GM19351 (cell line): ENCODE results near the gene KIF16B.
A peak's percentile ranks its signal among the peaks of the same experiment; 100 is the strongest.
"Not testable (repeated sequence)": the region's sequence is repeated elsewhere in the genome, so short reads cannot be mapped to it uniquely, and the experiment has no call there.

Experiments
- ATAC-seq: cut with Tn5 transposase; IDR thresholded peaks from one replicate; pipeline ENCODE4 v1.9.1; 2021; ENCODE audit warnings: mild to moderate bottlenecking, moderate library complexity; ENCODE audit not compliant: unreplicated experiment

The KIF16B gene

DNA sequence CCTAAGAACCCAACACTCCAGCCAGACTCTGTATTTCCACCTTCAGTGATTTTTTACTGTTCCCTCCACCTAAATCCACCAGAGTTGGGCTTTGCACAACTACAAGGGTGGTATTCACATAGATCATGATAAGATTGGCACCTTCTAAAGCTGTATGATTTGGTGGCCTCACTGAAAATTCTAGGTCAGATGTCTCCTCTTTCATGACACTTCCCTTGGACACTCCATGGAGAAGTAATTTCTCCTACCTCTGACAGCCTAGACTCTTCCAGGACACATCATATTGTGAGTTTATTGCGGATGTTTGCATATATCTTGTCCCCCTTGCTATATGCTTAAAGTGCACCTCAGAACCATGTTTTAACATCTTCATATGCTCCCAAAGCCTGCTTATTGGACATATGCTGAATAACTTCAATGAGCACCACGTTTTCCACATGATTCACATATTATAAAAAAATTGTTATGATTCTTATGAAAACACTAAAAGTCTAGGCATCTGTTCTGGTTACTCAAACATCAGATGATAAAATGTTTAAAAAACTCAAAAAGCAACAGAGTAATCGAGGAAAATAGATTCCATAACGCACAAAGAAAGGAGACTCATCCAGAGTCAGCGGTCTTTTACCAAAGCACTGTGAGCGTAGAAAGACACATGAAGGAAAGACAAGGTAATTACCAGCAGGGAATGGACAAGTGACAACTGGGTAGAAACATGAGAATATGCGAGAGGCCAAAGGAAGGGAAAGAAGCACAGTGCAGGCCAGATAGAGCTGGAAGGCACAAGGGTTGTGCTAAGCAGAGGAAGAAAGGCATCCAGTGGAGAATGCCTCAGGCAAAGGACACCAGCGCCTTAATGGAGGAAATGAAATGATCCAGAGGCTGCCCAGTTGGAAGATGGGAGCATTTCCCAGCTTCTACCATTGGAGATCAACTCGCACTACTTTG lies 46.5 kb downstream of the KIF16B start:
- no peak for ATAC-seq

- not testable (repeated sequence) for ATAC-seq
Observed at GRCh38 chr20:16522651-16523050, 50.6 kb downstream of the KIF16B start.

GRCh38 chr20:16520154-16520553 lies 53.1 kb downstream of the KIF16B start:
- no peak for ATAC-seq

DNA sequence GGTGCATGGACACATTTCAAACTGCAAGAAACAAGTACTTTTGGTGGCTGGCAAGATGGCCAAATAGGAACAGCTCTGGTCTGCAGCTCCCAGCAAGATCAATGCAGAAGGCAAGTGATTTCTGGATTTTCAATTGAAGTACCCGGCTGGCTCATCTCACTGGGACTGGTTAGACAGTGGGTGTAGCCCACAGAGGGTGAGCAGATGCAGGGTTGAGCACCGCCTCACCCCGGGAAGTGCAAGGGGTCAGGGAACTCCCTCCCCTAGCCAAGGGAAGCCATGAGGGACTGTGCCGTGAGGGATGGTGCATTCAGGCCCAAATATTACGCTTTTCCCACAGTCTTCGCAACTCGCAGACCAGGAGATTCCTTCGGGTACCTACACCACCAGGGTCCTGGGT lies 53.6 kb downstream of the KIF16B start:
- ATAC-seq, result not testable (repeated sequence)

DNA sequence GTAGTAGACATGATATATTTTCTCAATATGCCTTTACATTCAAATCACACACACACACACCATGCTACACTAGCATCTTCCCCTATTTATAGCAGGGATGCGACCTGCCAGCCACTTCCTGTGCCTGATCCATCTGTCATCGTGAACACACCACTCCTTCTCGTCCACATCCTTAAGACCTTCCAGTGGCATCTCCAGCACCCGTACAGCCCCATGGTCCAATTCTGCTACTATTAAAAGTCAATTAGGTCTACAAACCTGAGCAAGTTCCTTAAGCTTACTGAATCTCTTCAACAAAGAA lies 54.5 kb downstream of the KIF16B start:
- no peak for ATAC-seq

DNA sequence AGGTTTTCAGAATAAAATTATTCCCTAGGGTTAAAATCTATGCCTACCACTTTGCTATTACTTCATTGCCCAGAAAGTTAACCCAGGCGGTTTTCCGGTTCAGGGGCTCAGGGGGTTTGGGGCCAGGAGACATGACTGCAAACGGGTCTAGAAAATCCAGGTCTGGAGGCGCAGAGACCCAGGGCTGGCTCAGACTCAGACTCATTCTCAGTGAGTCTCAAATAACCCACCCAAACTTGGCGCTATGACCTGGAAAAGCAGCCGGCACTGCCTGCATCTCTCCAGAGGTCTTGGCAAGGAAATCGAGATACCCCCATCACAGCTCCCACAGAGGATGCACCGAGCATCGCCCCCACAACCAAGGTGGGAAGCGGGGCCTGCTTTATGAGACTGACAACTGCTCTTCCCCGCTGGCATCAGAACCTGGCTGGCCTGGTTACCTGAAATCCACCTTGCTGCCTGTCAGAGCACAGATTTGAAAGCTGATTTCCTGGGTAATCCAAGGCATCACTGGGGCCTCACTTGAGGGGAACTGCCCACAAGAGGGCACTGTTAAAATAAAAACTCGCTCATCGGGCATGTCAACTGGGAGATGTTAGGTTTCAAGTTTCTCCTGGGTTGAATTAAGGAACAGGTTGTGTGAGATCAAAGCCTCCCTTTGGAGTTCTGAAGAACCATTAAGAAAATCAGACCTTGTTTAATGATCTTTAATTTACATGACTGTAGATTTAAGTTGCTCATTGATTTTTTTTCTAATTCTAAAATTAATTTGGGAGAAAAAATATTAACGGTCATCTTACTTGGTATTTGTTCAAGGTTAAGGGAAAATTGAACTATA lies 55.1 kb downstream of the KIF16B start:
- ATAC-seq, result peak; percentile 59

DNA sequence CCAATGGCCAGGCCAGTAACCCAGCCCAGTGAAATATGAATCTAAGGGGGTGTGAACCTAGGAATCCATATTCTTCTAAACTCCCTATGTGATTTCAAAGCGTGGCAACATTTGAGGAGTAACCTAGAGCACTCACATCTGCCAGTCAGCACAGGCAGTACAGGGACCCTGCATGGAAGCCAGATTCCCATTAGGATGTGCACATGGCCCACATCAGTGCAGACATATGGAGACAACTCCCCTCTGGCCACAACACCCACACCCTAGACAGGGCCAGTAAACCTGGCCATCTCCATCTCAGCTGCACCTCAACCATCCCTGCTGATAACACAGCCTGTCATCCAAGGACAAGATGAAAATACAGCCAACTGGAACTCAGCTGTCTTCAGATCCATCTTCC lies 56.5 kb downstream of the KIF16B start:
- no peak for ATAC-seq

DNA sequence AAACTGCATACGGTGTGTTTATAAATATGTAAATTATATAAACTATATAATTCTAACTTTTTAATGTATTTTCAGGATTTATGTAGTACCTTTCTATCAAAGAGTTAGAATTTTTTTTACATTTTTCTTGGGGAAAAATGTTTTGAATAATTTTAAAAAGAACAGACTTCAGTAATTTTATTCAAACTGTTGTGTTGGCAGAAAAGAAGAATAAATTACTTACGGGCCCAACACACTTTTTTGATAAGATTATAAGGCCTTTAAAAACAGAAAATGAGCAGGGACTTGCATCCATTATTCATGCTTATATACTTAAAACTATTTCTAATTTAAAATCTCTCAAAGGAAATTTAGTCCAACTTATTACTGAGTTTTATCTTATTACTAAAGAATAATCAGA lies 58.2 kb downstream of the KIF16B start:
- no peak for ATAC-seq

- no peak for ATAC-seq
Observed at GRCh38 chr20:16514140-16514539, 59.1 kb downstream of the KIF16B start.

GRCh38 chr20:16505894-16506293 lies 67.4 kb downstream of the KIF16B start:
- ATAC-seq, result no peak

DNA sequence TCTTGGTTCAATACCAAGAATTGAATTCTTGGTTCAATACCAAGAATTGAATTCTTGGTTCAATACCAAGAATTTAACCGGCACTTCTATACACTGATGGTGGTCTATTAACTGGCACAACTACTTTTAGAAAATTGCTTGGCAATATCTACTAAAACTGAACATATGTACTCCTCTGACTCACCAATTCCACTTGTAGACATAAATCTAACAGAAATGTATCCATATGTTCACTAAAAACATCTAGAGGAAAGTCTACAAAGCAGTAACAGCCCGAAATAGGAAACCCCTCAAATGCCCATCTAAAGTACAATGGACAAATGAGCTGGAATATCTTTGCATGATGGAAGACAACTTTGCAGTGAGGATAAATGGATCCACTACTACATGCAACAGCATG lies 71.9 kb downstream of the KIF16B start:
- no peak for ATAC-seq

- no peak for ATAC-seq
Observed at GRCh38 chr20:16500197-16500596, 73.1 kb downstream of the KIF16B start.

- ATAC-seq, result no peak
Observed at GRCh38 chr20:16498526-16499253, 74.6 kb downstream of the KIF16B start.

- no peak for ATAC-seq
Observed at GRCh38 chr20:16497896-16498295, 75.4 kb downstream of the KIF16B start.

DNA sequence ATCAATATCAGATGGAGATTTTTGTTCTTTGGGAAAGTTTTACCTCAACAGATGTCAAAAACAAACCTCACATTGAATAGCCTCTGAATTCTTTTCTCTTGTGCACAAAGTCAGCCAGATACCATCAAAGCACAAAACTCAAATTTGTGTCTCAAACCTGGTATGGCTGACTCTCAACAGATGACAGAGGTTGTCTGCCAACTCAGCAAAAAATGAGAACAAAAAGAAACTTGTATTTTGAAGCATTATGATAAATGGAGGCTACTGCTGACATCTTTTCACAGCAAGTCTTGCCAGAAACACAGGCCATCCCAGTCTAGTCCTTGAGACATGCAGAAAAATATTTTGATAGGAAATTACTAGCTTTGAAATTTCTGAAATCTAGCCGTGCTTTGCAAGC lies 79.8 kb downstream of the KIF16B start:
- ATAC-seq, result no peak

DNA sequence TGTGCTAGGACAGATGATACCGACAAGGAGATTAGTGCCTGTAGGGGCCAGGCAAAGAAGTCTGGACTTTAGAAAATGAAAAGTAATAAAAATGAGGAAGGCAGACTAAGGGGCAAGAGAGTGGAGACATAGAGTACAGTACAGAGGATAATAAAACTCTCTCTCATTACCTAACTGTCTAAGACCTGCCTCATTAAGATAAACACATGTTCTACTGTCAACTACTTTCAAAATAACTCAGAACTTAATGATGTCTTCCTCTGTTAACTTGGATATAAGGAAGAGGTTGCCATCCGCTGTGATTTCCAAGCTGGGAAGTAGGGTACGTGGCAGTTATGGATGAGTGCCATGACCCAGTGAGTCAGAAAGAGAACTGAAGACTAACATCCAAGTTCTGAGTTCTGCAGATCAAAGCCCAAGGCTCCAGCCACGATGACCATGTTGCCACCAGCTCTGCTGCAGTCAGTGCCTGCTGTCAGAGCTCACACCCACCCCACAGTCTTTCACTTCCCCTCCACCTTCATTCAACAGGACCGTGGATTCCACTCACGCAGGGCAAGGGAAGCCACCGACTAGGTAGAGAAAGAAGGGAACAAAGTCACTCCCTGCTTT lies 81.8 kb downstream of the KIF16B start:
- peak; percentile 88 for ATAC-seq

DNA sequence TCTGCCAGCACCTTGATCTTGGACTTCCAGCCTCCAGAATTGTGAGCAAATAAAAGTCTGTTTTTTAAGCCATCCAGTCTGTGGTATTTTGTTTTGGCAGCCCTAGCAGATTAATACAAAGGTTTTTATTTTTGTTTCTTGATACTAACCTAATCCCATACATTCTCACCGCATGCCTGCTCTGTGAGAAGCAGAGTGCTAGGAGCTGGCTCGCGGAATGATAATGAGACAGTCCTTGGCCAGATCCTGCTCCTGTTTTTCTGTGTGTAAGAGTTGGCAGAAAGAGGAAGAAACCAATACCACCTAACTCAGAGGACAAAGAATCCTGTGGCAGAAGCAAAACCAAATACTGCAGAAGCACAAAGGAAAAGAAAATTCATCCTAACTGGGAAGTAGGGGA lies 82.6 kb downstream of the KIF16B start:
- no peak for ATAC-seq

GRCh38 chr20:16488616-16489015 lies 84.6 kb downstream of the KIF16B start:
- no peak for ATAC-seq

GRCh38 chr20:16488086-16488485 lies 85.2 kb downstream of the KIF16B start:
- ATAC-seq, result no peak

GRCh38 chr20:16486532-16486931 lies 86.7 kb downstream of the KIF16B start:
- ATAC-seq, result no peak

DNA sequence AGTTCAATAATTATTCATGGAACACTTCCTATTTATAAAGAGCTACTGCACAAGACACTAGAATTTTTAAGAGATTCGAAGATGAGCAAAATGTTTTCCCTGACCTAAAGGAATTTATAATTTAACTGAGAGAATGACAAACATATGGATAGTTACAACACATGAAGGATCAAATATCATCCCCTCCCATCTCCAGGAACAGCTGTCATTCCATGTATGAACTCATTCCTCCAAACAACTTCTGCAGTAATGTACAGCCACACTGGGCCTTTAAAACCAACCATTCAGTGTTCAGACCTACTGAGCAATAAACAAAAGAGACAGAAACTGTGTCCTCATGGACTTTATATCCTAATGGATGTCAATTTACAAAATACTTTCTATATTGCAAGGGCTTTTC lies 87.8 kb downstream of the KIF16B start:
- ATAC-seq, result no peak
